Brain microvascular endothelial cell (primary cell): ENCODE data around the gene TRAM2.
A peak's percentile ranks its signal among the peaks of the same experiment; 100 is the strongest.

Source experiments
- DNase-seq: peaks from one replicate; pipeline ENCODE4 v3.0.0-alpha.2; 2020
- H3K27ac ChIP-seq: fragments of 250-450 bp; sonication (Bioruptor Pico); 2 replicates; pipeline ENCODE4 v1.5.1; 2020; ENCODE audit warnings: mild to moderate bottlenecking, moderate library complexity
- H3K27me3 ChIP-seq: fragments of 250-450 bp; sonication (Bioruptor Pico); replicated peaks from 2 replicates; pipeline ENCODE4 v1.5.1; 2020; ENCODE audit warnings: mild to moderate bottlenecking
- H3K36me3 ChIP-seq: fragments of 250-450 bp; sonication (Bioruptor Pico); replicated peaks from 2 replicates; pipeline ENCODE4 v1.5.1; 2020; ENCODE audit warnings: mild to moderate bottlenecking
- H3K4me3 ChIP-seq: 2 replicates; pipeline ENCODE4 v1.5.1; 2011; ENCODE audit warnings: low read depth, mild to moderate bottlenecking, control low read depth, low read length, moderate library complexity
- CTCF ChIP-seq: IDR thresholded peaks from 2 replicates; pipeline ENCODE4 v1.5.1; 2011; ENCODE audit warnings: low read depth, mild to moderate bottlenecking, moderate library complexity, low read length, control low read depth, inconsistent platforms; ENCODE audit errors: missing control alignments
- in situ Hi-C: cut with HindIII; loops from 2 replicates; pipeline ENCODE4 v1.10.0; 2017; ENCODE audit warnings: low sequenced_read_pairs, low pct_ligation_motif_present

The TRAM2 gene

DNA sequence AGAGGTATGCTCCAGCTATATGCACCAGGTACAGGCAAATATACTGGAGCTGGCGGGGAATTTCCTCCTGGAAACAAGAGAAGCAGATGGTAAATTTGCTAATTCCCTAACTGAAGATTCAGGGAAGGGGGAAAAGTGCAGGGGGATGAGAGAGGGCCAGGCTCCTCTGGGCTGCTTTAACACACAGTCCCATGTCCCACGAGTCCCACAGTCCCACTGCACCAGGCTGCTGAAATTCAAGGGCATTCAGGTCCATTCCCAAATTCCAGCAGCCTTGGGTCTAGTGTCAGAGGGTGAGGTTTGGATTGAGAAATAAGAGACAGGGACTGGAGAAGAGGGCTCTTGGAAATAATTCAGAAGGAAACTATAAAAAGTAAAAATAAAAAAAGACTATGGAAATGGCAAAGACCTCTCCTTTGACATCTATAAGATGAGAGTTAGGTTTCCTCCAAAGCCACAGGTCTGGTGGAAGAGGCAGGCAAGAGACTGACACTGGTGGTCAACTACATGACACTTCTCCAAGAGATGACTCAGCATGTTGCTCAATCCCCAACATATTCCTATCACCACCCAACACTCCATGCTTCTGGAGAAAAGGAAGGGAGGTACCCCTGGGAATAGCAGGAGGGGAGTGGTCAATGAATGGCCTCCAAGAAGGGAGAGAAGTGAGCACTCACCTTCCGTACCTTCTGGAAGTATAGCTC, 69.2 kb downstream of the TRAM2 start:
- no peaks in the 10 kb centered on the region for H3K27me3 ChIP-seq
- in situ Hi-C loops, result no loop called here
- no peak for TF ChIP-seq CTCF
- no peak overlapping the region for H3K4me3 ChIP-seq
- peak; percentile 64 for DNase-seq
- peak overlapping the region; percentile 25 for H3K27ac ChIP-seq
- H3K36me3 ChIP-seq, result peaks cover 90% of the 10 kb centered on the region

GRCh38 chr6:52506476-52506875, 70.4 kb downstream of the TRAM2 start:
- Histone ChIP-seq H3K4me3 (no peak overlapping the region), H3K27ac (no peak overlapping the region), H3K36me3 (peaks cover 95% of the 10 kb centered on the region), H3K27me3 (no peaks in the 10 kb centered on the region)
- in situ Hi-C loops, result no loop called here
- TF ChIP-seq CTCF, result no peak
- no peak for DNase-seq

DNA sequence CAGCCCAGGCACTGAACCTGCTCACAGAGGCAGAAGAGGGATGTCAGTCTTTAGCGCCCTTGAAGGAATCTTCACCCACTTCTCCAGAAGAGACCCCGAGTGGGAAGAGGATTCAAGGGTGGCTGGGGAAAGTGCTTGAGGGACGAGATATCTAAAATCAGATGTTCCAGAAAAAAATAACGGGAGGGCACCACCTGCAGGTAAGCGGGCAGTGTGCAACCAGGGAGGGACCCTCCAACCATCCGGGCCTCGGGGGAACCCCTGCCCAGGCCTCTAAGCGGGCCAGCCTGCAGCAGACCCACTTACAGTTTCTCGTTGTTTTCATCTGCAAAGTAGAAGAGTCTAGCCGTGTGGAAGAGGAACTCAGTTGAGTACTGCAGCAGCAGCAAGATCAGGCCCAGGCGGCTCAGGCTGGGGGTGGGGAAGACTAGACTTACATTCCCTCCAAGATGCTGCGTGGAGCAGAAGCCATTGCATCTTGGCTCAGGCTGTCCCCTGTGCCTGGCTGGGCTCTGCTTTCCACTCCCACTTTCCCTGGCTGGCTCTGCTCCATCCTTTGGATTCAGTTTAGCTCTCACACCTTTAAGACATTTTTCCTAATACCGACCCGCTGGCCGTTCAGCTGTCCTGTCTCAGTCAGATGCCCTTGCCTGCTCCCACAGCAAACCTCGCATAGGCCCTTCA, 71.0 kb downstream of the TRAM2 start:
- peaks cover 95% of the 10 kb centered on the region for H3K36me3 ChIP-seq
- TF ChIP-seq CTCF, result no peak

GRCh38 chr6:52504782-52505136, 72.1 kb downstream of the TRAM2 start:
- Histone ChIP-seq H3K4me3 (no peak overlapping the region), H3K27ac (peak overlapping the region; percentile 68), H3K36me3 (peaks cover 94% of the 10 kb centered on the region), H3K27me3 (no peaks in the 10 kb centered on the region)
- no peak for TF ChIP-seq CTCF
- in situ Hi-C loops, result no loop called here
- no peak for DNase-seq

More for the DNA sequence above, 71.0 kb downstream of the TRAM2 start:
- Histone ChIP-seq H3K4me3 (no peak overlapping the region), H3K27me3 (no peaks in the 10 kb centered on the region), H3K27ac (no peak overlapping the region)
- no peak for DNase-seq
- in situ Hi-C loops, result no loop called here

- Histone ChIP-seq H3K4me3 (no peak overlapping the region), H3K27ac (peak overlapping the region; percentile 68), H3K27me3 (no peaks in the 10 kb centered on the region), H3K36me3 (peaks cover 94% of the 10 kb centered on the region)
- in situ Hi-C loops, result no loop called here
- TF ChIP-seq CTCF, result no peak
- peak; percentile 85 for DNase-seq
Observed at GRCh38 chr6:52503851-52504781, 72.7 kb downstream of the TRAM2 start.
